ENCODE measurements around the gene FBXL3.

Gene FBXL3

GRCh38 chr13:77026861-77027621 lies at the start of gene FBXL3:
TSS of gene FBXL3 (minus strand) at chr13:77027159. CDS start at chr13:77021860, 5,299 bp downstream.
- peak; percentile 72 to 80 for DNase-seq

- no peak for DNase-seq
These were observed 40.6 kb upstream of the FBXL3 start for GRCh38 chr13:77067519-77067918.

- DNase-seq = no peak
These were observed 38.6 kb upstream of the FBXL3 start for GRCh38 chr13:77065461-77066147.

GRCh38 chr13:77062097-77062496 lies 35.1 kb upstream of the FBXL3 start:
- DNase-seq = no peak

GRCh38 chr13:77061362-77061761 lies 34.4 kb upstream of the FBXL3 start:
- DNase-seq = no peak

GRCh38 chr13:77056886-77057285 lies 29.9 kb upstream of the FBXL3 start:
- no peak for DNase-seq

- DNase-seq = no peak
These were observed 29.4 kb upstream of the FBXL3 start for GRCh38 chr13:77056382-77056781.

GRCh38 chr13:77055158-77055557 lies 28.2 kb upstream of the FBXL3 start:
- no peak for DNase-seq

GRCh38 chr13:77053192-77053591 lies 26.2 kb upstream of the FBXL3 start:
- no peak for DNase-seq

- DNase-seq = no peak
These were observed 21.7 kb upstream of the FBXL3 start for GRCh38 chr13:77048681-77049080.

- no peak for DNase-seq
These were observed 20.8 kb upstream of the FBXL3 start for GRCh38 chr13:77047649-77048343.

- no peak for DNase-seq
These were observed 15.7 kb upstream of the FBXL3 start for GRCh38 chr13:77042566-77043177.

- no peak for DNase-seq
These were observed 13.9 kb upstream of the FBXL3 start for GRCh38 chr13:77040835-77041234.

GRCh38 chr13:77040076-77040475 lies 13.1 kb upstream of the FBXL3 start:
- DNase-seq = no peak

- no peak for DNase-seq
These were observed 12.0 kb upstream of the FBXL3 start for GRCh38 chr13:77038907-77039480.

GRCh38 chr13:77036279-77036678 lies 9.3 kb upstream of the FBXL3 start:
- no peak for DNase-seq

- DNase-seq = no peak
These were observed 7.9 kb upstream of the FBXL3 start for GRCh38 chr13:77034881-77035280.

GRCh38 chr13:77033717-77034302 lies 6.9 kb upstream of the FBXL3 start:
- no peak for DNase-seq

GRCh38 chr13:77031656-77032243 lies 4.8 kb upstream of the FBXL3 start:
- no peak for DNase-seq

GRCh38 chr13:77029436-77029835 lies 2.5 kb upstream of the FBXL3 start:
- DNase-seq = no peak

GRCh38 chr13:77028202-77028601 lies 1.2 kb upstream of the FBXL3 start:
- no peak for DNase-seq

GRCh38 chr13:77026255-77026860 lies 601 bp downstream of the FBXL3 start:
- peak; percentile 55 to 58 for DNase-seq

Measured in stimulated activated CD4-positive, alpha-beta T cell treated with anti-CD3 and anti-CD28 coated beads, Interleukin-2, amount 100 ng/mL, for 48 hours (primary cell).